ENCODE data around the gene HDLBP.

GRCh38 chr2:241315093-241315878 lies at the start of gene HDLBP:
- no peak for TF ChIP-seq EZH2phosphoT487 (IDR thresholded peaks at IDR 0.05; ENCODE audit: borderline replicate concordance, low read depth, low read length)
- TF ChIP-seq, protein P1, sequence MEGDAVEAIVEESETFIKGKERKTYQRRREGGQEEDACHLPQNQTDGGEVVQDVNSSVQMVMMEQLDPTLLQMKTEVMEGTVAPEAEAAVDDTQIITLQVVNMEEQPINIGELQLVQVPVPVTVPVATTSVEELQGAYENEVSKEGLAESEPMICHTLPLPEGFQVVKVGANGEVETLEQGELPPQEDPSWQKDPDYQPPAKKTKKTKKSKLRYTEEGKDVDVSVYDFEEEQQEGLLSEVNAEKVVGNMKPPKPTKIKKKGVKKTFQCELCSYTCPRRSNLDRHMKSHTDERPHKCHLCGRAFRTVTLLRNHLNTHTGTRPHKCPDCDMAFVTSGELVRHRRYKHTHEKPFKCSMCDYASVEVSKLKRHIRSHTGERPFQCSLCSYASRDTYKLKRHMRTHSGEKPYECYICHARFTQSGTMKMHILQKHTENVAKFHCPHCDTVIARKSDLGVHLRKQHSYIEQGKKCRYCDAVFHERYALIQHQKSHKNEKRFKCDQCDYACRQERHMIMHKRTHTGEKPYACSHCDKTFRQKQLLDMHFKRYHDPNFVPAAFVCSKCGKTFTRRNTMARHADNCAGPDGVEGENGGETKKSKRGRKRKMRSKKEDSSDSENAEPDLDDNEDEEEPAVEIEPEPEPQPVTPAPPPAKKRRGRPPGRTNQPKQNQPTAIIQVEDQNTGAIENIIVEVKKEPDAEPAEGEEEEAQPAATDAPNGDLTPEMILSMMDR (conservative IDR thresholded peaks at IDR 0.05; ENCODE audit: low read length), result peak; percentile 79
